ENCODE results near the gene CYS1. TPM values are rescaled to one million over a fixed set of nuclear protein-coding genes. Genes with fewer than 3 reads are reported as not detected.

Gene CYS1
- total RNA-seq, 1 donor from 2014 or later = 0.80 TPM

DNA sequence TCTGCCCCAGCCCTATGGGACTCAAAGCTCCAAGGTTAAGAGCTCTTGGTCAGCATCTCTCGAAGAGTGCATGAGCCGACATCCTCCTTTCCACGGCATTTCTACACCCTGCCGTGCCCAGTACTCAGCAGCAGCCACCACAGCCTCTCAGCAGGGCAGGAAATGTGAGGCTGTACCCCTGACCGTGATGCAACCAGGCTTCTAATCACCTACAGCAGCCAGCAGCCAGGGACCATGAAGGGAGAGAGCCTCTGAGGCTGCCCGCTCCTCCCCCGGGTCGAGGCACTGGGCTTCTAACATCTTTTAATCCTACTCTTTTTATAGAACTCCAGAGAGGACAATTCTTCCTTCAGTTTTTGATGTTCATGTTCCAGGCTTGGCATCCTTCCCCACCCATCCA is 6.5 kb downstream of the CYS1 start:
- DNase-seq (ENCODE audit: low spot score) = no peak

- DNase-seq (ENCODE audit: low spot score) = no peak
Observed at GRCh38 chr2:10072656-10073480, 7.3 kb downstream of the CYS1 start.

DNA sequence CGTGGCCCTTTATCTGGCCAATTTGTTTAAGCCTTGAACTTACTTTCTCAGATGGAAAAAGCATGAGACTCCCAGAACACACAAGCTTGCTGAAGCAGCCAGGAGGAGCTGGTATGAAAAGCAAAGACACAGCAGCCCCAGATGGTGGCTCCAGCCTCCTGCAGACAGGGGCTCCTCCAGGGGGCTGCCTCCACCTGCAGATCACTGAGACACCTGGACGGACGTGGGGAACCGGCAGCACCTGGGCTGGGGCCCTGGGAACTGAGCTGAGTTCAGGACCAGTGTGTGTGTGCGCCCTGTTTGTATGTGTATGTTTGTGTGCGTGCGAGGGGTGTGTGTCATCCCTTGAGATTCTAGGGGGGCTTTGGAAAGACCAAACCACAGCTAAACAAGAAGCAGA is 8.6 kb downstream of the CYS1 start:
- DNase-seq (ENCODE audit: low spot score) = no peak

DNA sequence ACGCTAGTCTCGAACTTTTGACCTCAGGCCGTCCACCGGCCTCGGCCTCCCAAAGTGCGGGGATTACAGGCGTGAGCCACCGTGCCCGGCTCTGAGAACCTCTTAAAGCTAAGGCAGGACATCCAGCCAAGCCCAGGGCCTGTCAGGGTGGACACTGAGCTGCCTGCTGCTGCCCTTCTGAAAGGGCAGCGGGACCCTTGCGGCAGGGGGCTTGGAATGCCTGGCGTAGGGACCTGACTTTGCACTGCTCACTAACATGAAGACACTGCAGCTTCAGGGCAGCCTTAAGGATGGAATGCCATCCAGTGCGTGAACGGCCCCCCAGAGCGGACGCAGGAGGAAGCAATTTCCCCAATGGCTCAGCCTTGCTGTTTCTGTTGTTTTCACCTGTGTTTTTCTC is 9.0 kb downstream of the CYS1 start:
- no peak for DNase-seq (ENCODE audit: low spot score)

DNA sequence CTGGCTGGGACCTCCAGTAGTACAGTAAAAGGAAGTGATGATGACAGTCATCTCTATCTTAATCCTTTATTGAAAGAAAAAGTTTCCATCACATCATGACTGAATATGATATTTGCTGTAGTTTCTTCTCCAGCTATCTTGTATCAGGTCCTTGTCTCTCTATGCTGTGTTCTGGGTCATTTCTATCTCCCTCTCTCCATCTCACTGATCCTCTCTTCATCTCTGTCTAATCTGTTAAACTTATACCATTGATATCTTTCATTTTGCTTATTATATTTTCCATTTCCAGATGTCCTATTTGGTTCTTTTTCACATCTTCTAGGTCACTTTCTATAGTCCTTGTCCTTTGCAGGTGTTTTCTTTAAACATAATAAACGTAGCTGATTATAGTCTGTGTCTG is 12.3 kb downstream of the CYS1 start:
- DNase-seq (ENCODE audit: low spot score) = no peak

GRCh38 chr2:10067330-10067729 is 12.9 kb downstream of the CYS1 start:
- no peak for DNase-seq (ENCODE audit: low spot score)

DNA sequence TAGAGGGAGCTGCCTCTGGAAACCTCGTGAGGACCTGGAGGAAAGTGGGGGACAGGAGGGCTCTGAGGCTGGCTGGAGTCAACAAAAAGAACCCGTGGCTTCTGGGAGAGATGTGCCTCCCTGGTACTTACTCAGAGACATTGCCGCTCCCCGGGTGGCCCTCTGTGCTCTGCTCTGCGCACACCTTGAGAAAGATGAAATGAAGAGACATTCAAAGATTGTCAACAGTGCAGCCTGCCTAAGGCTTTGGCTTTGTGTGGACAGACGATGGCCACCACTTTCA is 14.5 kb downstream of the CYS1 start:
- DNase-seq (ENCODE audit: low spot score) = no peak

- no peak for DNase-seq (ENCODE audit: low spot score)
Observed at GRCh38 chr2:10064932-10065772, 15.1 kb downstream of the CYS1 start.

DNA sequence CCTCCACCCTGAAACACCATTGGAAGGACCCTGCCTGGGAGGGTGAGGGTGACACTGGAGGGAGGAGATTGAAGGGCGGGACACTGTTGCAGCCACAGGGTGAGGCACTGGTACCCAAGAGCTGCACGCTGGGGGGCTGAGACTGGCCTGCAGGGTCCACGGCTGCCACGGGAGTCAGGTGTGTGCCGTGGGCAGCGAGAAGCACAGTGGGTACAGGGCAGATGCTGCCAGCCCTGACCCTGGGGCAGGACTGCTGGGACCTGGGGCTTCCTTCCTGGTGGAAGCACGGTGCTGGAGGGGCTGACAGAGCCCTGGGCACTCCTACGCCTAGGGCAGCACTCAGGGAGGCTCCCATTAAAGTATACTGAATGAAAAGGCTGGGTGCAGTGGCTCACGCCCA is 16.6 kb downstream of the CYS1 start:
- DNase-seq (ENCODE audit: low spot score) = no peak

DNA sequence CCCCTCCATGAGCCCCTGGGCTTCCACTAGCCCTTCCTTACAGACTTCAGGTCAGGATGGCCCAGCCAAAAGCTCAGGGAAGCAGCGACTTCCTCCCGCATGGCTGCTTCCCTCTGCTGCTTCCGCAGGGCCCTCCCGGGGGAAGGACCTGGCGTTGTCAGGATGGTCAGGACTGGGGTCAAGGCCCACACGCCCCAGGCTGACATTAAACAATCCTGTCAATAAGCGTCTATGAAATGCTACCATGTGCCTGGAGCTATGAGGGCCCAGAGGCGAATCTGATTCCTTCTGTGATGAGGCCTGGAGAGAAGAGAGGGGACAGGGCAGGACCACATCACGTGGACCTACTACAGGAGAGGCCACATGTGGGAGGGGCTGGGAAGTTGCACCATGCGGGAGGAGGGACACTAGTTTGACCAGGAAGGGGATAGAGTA is 17.3 kb downstream of the CYS1 start:
- no peak for DNase-seq (ENCODE audit: low spot score)

DNA sequence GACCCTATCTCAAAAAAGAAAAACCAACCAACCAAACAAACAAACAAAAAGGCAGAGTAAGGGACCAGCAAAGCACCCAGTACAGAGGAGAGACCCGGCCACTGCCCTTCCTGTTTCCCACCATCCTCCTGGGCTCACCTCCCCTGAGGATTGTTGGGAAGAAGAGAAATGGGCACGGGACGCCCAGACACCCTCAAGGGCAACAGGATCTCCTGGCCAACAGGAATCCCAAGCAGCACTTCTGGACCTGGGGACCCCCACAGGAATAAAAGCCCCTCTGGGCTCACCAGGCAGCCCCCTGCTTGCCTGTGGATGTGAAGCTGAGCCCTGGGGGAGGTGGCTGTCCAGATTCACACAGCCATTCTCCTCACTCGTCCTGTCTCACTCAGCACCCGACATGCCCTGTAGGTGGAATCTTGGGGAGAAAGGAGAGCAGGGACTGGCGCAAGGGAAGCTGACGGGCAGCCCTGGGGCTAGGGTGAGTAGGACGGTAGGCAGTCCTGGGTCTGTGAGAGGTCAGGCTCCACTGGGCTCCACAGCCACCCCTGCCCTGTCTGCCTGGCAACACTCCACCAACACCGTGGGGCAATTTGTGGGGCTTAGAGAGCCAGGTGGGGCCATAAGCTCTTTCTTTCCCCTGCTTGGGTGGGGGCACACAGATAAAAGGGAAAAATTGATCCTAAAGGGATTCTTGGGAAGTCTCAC is 18.8 kb downstream of the CYS1 start:
- DNase-seq (ENCODE audit: low spot score) = no peak

DNA sequence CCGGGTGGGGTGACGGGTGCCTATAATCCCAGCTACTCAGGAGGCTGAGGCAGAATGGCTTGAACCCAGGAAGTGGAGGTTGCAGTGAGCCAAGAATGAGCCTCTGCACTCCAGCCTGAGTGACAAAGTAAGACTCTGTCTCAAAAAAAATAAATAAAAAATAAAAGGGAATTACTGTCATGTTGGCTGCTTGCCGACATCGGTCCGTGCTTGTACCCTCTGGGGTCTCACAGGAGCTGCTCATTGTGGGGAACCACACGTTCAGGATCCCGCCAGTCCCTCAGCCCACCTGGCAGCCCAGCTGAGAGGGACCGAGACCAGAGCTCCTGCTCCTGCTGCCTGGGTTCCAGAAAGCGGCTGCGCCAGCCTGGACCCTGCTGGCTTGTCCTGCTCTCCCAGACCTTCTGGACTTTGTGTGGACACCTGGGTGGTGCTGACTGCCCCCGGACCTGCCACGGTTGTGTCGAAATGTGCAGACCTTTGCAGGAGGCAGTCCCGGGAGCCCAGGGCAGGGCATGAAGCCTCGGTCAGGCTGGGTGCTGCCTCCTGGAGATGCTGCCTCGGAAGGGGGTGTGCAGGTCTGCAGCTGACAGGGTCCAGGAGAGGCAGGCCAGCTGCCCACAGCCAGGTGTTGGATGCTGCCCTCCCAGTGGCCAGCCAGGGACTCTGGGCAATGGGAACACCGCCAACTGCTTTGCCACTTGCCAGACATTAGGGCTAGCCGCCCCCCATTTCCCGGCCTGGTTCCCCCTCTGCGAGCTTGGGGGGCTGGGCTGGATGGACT is 20.5 kb downstream of the CYS1 start:
- no peak for DNase-seq (ENCODE audit: low spot score)

- DNase-seq (ENCODE audit: low spot score) = no peak
Observed at GRCh38 chr2:10059016-10059351, 21.2 kb downstream of the CYS1 start.

GRCh38 chr2:10058251-10059015 is 21.8 kb downstream of the CYS1 start:
- DNase-seq (ENCODE audit: low spot score) = no peak

DNA sequence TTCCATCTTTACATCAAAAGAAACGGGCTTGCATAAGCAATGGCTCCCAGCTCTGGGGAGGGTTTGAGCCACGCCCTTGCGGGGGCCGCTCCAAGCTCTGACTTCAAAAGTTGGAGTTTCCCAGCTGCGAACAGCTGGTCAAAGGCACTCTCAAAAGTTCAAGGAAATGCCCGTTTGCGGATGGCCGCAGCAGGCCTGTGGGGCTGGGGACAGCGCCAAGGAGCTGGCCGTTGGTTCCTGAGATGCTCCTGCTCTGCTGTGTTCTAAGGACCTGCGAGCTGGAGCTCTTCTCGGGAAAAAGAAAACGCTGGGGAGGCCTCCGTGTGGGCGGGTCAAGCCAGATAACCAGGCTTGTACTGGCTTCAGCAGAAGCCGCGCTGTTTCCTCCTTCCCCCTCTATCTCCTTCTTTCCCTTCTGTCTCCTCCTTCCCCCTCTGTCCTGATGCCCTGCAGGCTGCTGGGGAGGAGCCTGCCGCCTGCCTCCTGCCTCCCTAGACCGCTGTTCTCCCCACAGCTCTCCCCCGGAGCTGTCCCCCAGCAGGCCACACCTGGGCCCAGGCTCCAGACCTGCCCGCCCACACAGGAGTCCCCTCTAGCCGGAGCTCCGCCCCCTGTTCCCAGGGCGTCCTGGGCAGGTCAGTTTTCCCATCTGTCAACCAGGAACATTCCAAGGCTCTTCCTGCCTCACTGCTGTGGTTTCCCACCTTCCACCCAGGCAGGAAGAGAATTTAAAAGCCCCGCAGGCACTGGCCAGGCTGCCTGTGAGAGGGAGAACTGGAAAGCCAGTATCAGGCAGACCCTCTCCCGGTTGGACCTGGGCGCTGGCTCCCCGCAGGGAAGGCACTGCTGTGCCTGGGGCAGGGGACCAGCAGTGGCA is 22.7 kb downstream of the CYS1 start:
- no peak for DNase-seq (ENCODE audit: low spot score)

DNA sequence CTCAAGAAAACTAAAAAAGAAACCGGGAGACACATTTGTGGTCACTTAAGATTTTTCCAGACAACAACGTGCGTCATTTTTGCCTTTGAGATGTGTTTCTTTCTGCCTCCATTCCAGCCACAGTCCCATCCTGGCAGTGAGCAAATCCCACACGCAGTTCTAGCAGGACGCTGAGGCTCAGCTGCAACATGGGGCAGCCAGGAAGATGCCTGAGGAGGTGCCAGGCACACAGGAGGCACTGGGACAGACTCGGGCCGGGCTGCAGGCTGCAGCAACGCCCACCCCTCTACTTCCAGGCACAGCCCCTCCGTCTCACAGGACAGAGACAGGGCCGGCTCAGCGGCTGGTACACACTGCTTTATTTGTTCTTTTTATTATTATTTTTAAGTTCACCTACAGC is 23.8 kb downstream of the CYS1 start:
- DNase-seq (ENCODE audit: low spot score) = no peak

GRCh38 chr2:10054976-10055375 is 25.2 kb downstream of the CYS1 start:
- no peak for DNase-seq (ENCODE audit: low spot score)

GRCh38 chr2:10054424-10054823 is 25.8 kb downstream of the CYS1 start:
- DNase-seq (ENCODE audit: low spot score) = no peak

DNA sequence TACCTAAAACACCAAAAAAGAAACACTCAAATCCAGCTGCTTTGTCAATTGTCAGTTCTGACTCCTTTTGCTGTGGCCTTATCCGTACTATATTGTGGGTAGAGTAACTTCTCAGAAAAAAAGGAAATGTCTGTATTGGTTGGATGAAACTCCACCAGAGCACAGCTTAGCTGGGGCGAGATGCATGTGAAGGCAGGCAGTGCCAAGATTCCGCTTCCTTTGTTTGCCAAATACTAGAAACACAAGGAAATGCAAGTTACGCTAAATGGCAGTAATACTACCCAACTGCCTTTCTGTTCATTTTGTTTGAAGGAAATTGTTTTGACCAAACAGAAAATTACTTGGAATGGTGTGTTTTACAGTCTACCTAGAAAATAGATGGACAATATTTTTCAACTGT is 26.9 kb downstream of the CYS1 start:
- DNase-seq (ENCODE audit: low spot score) = no peak

- no peak for DNase-seq (ENCODE audit: low spot score)
Observed at GRCh38 chr2:10052216-10052615, 28.0 kb downstream of the CYS1 start.

All from mesenteric fat pad (tissue), 1 donor.